Measurements from ENCODE around the gene PHLDB2.

PHLDB2 gene

DNA sequence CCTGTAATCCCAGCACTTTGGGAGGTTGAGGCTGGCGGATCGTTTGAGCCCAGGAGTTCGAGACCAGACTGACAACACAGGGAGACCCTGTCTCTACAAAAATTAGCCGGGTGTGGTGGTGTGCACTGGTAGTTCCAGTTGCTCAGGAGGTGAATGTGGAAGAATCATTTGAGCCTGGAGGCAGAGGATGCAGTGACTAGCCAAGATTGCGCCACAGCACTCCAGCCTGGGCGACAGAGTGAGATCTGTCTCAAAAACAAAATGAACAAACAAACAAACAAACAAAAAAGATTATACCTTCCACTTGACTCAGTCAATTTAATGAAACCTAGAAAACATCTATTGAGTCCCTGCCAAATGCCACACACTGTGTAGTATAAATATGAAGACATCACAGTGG lies 30.5 kb upstream of the PHLDB2 start:
- no peak for DNase-seq (ENCODE audit: low spot score in 2 of 2)
- no peaks in the 10 kb centered on the region for H3K4me1 ChIP-seq
- no peaks in the 10 kb centered on the region for H3K9me3 ChIP-seq
- H3K4me3 ChIP-seq, result no peak overlapping the region
- H3K27me3 ChIP-seq (ENCODE audit: low read depth), result no peaks in the 10 kb centered on the region
- in situ Hi-C loops (cut with MboI; ENCODE audit: low sequenced_read_pairs), result no loop called here
- H3K36me3 ChIP-seq (replicated peaks), result no peaks in the 10 kb centered on the region

DNA sequence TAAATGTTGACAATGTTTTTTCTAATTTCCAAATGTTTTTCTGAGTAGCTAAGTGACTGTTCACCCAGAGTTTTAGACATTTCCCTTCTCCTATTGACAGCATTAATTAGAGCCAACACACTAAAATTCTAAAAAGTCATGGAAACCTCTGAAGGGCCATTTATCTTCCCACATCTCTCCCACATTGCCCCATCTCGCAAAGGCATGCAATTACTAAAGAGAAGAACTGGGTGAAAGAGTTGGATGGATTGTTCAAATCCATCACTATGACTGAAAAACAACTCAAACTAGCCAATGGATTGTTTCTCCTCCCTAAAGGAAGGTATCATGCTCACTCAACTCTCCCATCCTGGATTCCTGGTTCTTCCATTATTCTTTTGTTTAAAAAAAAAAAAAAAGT lies 30.0 kb upstream of the PHLDB2 start:
- no peak overlapping the region for H3K4me3 ChIP-seq
- no peaks in the 10 kb centered on the region for H3K27me3 ChIP-seq (ENCODE audit: low read depth)
- H3K9me3 ChIP-seq, result no peaks in the 10 kb centered on the region
- no peaks in the 10 kb centered on the region for H3K4me1 ChIP-seq
- no peak for DNase-seq (ENCODE audit: low spot score in 2 of 2)
- H3K36me3 ChIP-seq (replicated peaks), result no peaks in the 10 kb centered on the region
- in situ Hi-C loops (cut with MboI; ENCODE audit: low sequenced_read_pairs), result no loop called here

DNA sequence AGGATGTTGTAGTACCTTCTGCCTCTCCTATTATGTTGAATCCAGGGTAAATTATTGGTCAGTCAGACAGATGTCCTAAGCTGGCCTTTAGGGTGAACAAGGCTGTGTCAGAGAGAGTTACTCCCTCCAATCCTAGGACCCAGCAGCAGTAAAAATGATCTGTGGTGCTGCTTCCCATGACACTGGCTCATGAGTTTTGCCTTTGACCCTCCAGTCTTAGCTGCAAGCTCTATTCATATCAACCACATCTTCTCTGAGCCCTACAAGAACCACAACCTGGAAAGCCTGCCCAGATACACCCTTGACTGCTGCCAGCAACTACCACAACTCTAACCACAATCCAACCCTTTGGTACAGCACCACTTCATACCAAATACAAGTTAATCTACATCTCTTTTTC lies 27.2 kb upstream of the PHLDB2 start:
- no peaks in the 10 kb centered on the region for H3K27me3 ChIP-seq (ENCODE audit: low read depth)
- H3K36me3 ChIP-seq (replicated peaks), result no peaks in the 10 kb centered on the region
- DNase-seq (ENCODE audit: low spot score in 2 of 2), result no peak
- no peak overlapping the region for H3K4me3 ChIP-seq
- H3K4me1 ChIP-seq, result no peaks in the 10 kb centered on the region
- H3K9me3 ChIP-seq, result no peaks in the 10 kb centered on the region
- in situ Hi-C loops (cut with MboI; ENCODE audit: low sequenced_read_pairs), result no loop called here

DNA sequence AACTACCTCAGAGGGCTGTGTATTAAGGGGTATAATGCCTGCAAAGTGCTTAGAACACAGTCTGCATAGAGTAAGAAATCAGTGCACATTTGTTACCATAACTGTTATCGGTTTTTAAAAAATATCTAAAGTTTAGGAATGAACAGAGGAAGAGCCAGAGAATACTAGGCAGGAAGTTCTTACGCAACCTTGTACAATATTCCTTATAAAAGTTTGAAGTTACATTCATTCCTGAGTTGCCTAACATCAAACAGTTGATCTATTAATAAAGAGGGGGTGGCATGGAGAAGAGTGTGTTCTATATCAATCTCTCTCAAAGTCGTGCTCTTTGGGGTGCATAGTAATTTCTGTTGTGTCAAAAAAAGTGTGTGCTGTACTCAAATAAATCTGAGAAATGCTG lies 22.0 kb upstream of the PHLDB2 start:
- no peaks in the 10 kb centered on the region for H3K4me1 ChIP-seq
- H3K27me3 ChIP-seq (ENCODE audit: low read depth), result peaks cover 10% of the 10 kb centered on the region
- no peaks in the 10 kb centered on the region for H3K9me3 ChIP-seq
- no peak for DNase-seq (ENCODE audit: low spot score in 2 of 2)
- H3K4me3 ChIP-seq, result no peak overlapping the region
- in situ Hi-C loops (cut with MboI; ENCODE audit: low sequenced_read_pairs), result no loop called here
- no peaks in the 10 kb centered on the region for H3K36me3 ChIP-seq (replicated peaks)

DNA sequence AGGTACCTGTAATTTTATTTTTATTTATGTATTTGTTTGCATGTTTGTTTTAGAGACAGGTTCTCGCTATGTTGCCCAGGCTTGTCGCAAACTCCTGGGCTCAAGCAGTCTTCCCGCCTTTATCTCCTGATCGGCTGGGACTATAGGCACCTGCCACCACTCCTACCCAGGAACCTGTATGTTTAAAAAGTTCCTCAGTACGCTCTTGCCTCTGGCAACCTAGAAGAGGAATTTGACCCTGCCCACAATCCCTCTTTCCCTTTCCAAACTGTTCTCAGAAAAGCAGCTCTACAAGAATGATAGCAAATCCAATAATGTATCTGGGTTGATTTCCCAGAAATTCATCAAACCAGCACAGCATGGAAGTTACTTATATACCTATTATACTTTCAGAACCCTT lies 20.9 kb upstream of the PHLDB2 start:
- Histone ChIP-seq H3K27me3 (ENCODE audit: low read depth) (peaks cover 17% of the 10 kb centered on the region), H3K9me3 (no peaks in the 10 kb centered on the region), H3K4me1 (no peaks in the 10 kb centered on the region), H3K36me3 (replicated peaks) (no peaks in the 10 kb centered on the region), H3K4me3 (no peak overlapping the region)
- no peak for DNase-seq (ENCODE audit: low spot score in 2 of 2)
- in situ Hi-C loops (cut with MboI; ENCODE audit: low sequenced_read_pairs), result no loop called here

DNA sequence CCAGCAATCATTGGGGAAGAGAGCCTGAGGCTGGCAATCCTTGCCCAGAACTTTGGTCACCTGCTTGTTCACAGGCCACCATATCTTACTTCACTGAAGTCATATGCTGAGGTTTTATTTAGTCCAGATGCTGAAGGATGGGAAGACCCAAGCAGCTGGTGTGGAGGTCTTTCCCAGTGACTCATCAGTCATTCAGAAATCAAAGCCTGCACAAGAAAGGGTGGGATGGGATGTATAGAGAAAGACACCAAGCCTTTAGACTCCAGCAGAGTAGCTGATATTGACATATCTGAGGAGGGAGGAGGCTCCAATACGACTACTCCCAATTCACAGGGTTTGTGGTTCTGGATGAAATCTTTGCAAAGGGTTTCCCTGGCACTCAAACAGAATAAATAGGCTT lies 13.0 kb upstream of the PHLDB2 start:
- no peaks in the 10 kb centered on the region for H3K36me3 ChIP-seq (replicated peaks)
- H3K4me3 ChIP-seq, result no peak overlapping the region
- in situ Hi-C loops (cut with MboI; ENCODE audit: low sequenced_read_pairs), result no loop called here
- H3K4me1 ChIP-seq, result no peaks in the 10 kb centered on the region
- no peaks in the 10 kb centered on the region for H3K9me3 ChIP-seq
- peaks cover 25% of the 10 kb centered on the region for H3K27me3 ChIP-seq (ENCODE audit: low read depth)
- no peak for DNase-seq (ENCODE audit: low spot score in 2 of 2)

DNA sequence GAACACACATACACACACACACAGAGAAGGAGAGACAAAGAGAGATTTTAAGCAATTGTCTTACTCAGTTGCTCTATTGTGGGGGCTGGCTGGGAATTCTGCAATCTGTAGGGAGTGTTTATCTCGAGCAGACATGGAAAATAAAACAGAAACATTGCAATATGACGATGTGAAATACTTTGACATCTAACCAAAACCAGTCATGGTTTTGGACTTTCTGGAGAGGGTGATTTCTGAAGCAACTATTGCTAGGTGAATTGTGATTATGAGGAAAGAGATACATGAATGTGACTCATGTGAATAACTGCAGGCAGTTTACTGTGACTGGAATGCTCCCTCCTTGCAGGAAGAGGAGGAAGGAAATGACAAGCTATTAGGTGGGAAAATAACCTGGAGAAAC lies 12.3 kb upstream of the PHLDB2 start:
- Histone ChIP-seq H3K27me3 (ENCODE audit: low read depth) (peaks cover 25% of the 10 kb centered on the region), H3K36me3 (replicated peaks) (no peaks in the 10 kb centered on the region), H3K4me1 (no peaks in the 10 kb centered on the region), H3K4me3 (no peak overlapping the region), H3K9me3 (no peaks in the 10 kb centered on the region)
- in situ Hi-C loops (cut with MboI; ENCODE audit: low sequenced_read_pairs), result no loop called here
- DNase-seq (ENCODE audit: low spot score in 2 of 2), result no peak

DNA sequence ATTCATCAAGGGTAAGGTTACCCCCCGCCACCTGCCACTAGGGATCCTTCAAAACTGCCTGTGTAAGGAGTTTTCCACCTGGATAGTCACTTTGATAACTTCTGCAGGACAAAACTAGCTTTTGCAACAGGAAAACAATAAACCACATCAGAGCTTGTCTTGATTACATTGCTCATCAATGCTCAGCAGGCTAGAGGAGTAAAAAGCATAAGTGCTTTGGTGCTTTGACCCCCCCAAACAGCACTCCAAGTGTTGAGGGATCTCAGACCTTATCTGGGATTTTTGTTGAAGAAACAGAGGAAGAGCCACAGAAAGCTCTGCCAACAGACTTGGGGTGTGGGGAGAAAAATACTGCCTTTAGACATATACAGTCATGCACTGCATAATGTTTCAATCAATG lies 10.8 kb upstream of the PHLDB2 start:
- no peak overlapping the region for H3K4me3 ChIP-seq
- H3K27me3 ChIP-seq (ENCODE audit: low read depth), result peaks cover 17% of the 10 kb centered on the region
- no peaks in the 10 kb centered on the region for H3K36me3 ChIP-seq (replicated peaks)
- H3K9me3 ChIP-seq, result no peaks in the 10 kb centered on the region
- in situ Hi-C loops (cut with MboI; ENCODE audit: low sequenced_read_pairs), result no loop called here
- DNase-seq (ENCODE audit: low spot score in 2 of 2), result no peak
- H3K4me1 ChIP-seq, result no peaks in the 10 kb centered on the region

DNA sequence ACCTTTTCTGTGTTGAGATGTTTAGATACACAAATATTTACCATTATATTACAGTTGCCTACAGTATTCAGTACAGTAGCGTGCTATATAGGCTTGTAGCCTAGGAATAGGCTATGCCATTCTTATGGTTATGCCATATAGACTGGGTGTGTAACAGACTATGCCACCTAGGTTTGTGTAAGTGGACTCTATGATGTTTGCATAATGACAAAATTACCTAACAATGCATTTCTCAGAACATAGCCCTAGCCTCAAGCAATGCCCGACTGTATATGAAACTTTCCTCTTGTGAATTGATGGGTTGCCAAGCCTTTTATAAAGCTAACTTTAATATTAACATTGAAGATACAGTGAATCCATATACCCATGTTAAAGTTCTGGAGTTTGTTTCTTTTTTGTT lies 10.3 kb upstream of the PHLDB2 start:
- Histone ChIP-seq H3K9me3 (no peaks in the 10 kb centered on the region), H3K4me1 (no peaks in the 10 kb centered on the region), H3K27me3 (ENCODE audit: low read depth) (peaks cover 14% of the 10 kb centered on the region), H3K36me3 (replicated peaks) (no peaks in the 10 kb centered on the region), H3K4me3 (no peak overlapping the region)
- DNase-seq (ENCODE audit: low spot score in 2 of 2), result no peak
- in situ Hi-C loops (cut with MboI; ENCODE audit: low sequenced_read_pairs), result no loop called here

DNA sequence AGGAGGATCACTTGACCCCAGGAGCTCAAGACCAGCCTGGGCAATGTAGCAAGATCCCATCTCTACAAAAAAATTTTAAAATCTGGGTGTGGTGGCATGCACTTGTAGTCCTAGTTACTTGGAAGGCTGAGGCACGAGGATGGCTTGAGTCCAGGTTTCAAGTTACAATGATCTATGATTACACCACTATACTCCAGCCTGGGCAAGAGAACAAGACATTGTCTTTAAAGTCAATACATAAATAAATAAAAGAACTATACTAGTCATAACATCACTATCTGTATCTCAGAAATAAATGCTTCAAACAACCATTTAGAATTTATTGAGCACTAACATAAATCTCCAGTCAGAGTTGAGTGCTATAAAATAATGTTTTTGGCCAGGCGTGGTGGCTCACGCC lies 8.5 kb upstream of the PHLDB2 start:
- no peaks in the 10 kb centered on the region for H3K4me1 ChIP-seq
- DNase-seq (ENCODE audit: low spot score in 2 of 2), result no peak

DNA sequence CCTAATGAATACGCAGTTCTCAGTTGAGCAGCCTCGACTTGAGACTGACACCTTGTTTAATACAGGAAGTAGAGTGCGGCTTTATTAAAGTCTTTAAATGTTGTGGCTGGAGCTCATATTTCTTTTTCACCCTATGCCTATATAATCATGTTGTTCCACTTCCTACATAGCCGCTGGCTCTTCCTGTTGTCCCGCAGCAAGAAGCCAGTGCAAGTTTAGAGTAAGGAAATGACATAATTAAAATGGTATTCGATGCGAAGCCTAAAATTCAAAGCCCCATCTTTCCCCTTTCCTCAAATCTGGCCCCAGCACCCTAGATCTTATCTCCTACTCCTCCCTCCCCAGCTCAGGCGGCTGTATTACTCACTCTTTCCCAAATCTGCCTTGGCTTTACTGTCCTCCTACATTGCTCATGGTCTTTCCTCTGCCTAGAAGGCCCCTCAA lies 7.5 kb upstream of the PHLDB2 start:
- Histone ChIP-seq H3K4me3 (no peak overlapping the region), H3K36me3 (replicated peaks) (no peaks in the 10 kb centered on the region), H3K27me3 (ENCODE audit: low read depth) (peaks cover 25% of the 10 kb centered on the region; the same call in 1 of the 2 replicates), H3K4me1 (no peaks in the 10 kb centered on the region), H3K9me3 (no peaks in the 10 kb centered on the region)
- in situ Hi-C loops (cut with MboI; ENCODE audit: low sequenced_read_pairs), result no loop called here
- DNase-seq (ENCODE audit: low spot score in 2 of 2), result no peak

More for the DNA sequence above, 8.5 kb upstream of the PHLDB2 start:
- Histone ChIP-seq H3K4me3 (no peak overlapping the region), H3K27me3 (ENCODE audit: low read depth) (peaks cover 20% of the 10 kb centered on the region; the same call in 1 of the 2 replicates), H3K9me3 (no peaks in the 10 kb centered on the region), H3K36me3 (replicated peaks) (no peaks in the 10 kb centered on the region)
- in situ Hi-C loops (cut with MboI; ENCODE audit: low sequenced_read_pairs), result no loop called here

DNA sequence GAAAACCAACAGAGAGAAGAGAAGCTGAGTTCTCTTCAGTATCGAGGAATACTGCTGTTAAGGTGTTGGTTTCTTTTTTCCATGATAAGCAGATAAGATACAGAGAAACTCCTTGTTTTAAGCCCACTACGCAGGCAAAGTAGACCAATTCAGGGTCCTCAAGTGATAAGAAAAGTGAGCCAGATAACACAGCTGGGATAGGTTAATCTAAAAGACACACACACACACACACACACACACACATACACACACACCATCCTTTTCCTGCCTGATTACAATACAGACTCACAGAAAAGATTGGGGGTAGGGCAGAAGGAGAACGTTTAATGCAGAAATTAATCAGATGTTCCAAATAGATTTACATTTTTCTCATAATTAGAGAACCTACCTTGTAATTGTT lies 6.5 kb upstream of the PHLDB2 start:
- H3K4me1 ChIP-seq, result no peaks in the 10 kb centered on the region
- no peaks in the 10 kb centered on the region for H3K36me3 ChIP-seq (replicated peaks)
- H3K4me3 ChIP-seq, result no peak overlapping the region
- H3K9me3 ChIP-seq, result no peaks in the 10 kb centered on the region
- in situ Hi-C loops (cut with MboI; ENCODE audit: low sequenced_read_pairs), result no loop called here
- H3K27me3 ChIP-seq (ENCODE audit: low read depth), result peaks cover 17% of the 10 kb centered on the region; the same call in 1 of the 2 replicates
- DNase-seq (ENCODE audit: low spot score in 2 of 2), result no peak

DNA sequence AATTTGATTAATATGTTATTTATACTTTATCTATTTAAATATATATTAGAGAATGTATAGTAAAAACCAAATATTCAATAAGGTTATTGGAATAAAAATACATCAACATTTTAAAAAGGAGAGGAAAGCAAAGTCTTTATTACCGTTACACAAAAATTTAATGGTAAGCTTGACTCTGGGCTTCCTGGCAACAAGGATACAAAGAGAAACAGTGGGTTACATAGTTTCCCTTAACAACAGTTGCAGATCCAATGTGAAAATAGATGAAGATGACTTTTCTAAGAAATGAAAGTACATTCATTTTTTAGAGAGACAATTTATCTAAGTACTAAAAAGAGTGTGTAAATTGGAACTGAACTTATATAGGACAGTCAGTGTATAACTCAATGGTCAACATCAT lies 6.0 kb upstream of the PHLDB2 start:
- Histone ChIP-seq H3K9me3 (no peaks in the 10 kb centered on the region), H3K4me3 (no peak overlapping the region), H3K36me3 (replicated peaks) (no peaks in the 10 kb centered on the region), H3K27me3 (ENCODE audit: low read depth) (peaks cover 17% of the 10 kb centered on the region; the same call in 1 of the 2 replicates), H3K4me1 (no peaks in the 10 kb centered on the region)
- DNase-seq (ENCODE audit: low spot score in 2 of 2), result no peak
- in situ Hi-C loops (cut with MboI; ENCODE audit: low sequenced_read_pairs), result no loop called here

DNA sequence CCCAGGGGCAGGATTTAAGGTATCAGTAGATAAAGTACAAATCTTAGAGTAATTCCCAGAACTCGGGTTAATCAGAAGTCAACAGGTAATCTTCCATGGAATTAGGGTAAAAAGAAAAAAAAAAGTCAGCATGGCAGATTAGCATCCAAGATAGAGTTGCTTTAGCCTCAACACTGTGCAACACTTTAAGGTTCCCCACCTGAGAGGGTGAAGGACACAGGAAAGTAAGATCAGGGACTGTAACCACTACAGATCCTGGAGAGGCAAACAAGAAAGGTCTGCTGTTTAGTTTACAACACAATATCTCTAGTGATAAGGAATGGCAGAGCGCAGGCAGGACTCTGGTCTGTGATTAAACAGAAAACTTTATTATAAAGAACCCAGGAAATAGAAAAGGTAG lies 4.1 kb upstream of the PHLDB2 start:
- Histone ChIP-seq H3K27me3 (ENCODE audit: low read depth) (peaks cover 18% of the 10 kb centered on the region), H3K9me3 (no peaks in the 10 kb centered on the region), H3K36me3 (replicated peaks) (no peaks in the 10 kb centered on the region), H3K4me3 (no peak overlapping the region), H3K4me1 (no peaks in the 10 kb centered on the region)
- in situ Hi-C loops (cut with MboI; ENCODE audit: low sequenced_read_pairs), result no loop called here
- no peak for DNase-seq (ENCODE audit: low spot score in 2 of 2)

DNA sequence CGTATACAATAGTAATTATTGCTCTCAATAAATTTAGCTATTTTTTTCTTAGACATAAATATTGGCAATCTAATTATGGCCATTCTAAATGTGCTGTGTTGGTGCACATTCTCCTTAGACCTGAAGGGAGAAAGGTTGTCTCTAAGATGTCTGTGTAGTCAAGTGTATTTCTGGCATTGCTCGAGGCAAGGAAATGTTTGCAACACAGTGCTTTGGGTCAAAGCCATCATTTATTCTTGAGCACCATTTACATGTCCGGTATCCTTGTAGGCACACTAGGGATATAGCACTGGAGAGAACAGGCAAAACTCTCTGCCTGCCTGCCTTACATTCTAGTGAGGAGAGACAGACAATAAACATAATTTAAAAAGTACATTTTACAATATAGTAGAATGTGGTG lies 2.6 kb upstream of the PHLDB2 start:
- Histone ChIP-seq H3K9me3 (no peaks in the 10 kb centered on the region), H3K27me3 (ENCODE audit: low read depth) (peaks cover 18% of the 10 kb centered on the region), H3K36me3 (replicated peaks) (no peaks in the 10 kb centered on the region), H3K4me1 (peaks cover 4% of the 10 kb centered on the region; the same call in 1 of the 2 replicates), H3K4me3 (no peak overlapping the region)
- no peak for DNase-seq (ENCODE audit: low spot score in 2 of 2)
- in situ Hi-C loops (cut with MboI; ENCODE audit: low sequenced_read_pairs), result no loop called here
